ENCODE results near the gene TRMT61A. TPM values are rescaled to one million over a fixed set of nuclear protein-coding genes. Genes with fewer than 3 reads are reported as not detected.

TRMT61A gene
- polyA plus RNA-seq, 1 donor from 2014 or later, result 8.2 TPM

GRCh38 chr14:103547455-103547940 is 18.5 kb downstream of the TRMT61A start:
- no peak overlapping the region for H2AFZ ChIP-seq (ENCODE audit: low read depth, low read length)
- no peak overlapping the region for H3K4me2 ChIP-seq (ENCODE audit: low read length)
- TF ChIP-seq RAD21 (conservative IDR thresholded peaks at IDR 0.05), result no peak
- TF ChIP-seq EP300 (conservative IDR thresholded peaks at IDR 0.05; ENCODE audit: poor library complexity, severe bottlenecking), result no peak
- TF ChIP-seq CTCF (IDR thresholded peaks at IDR 0.05; ENCODE audit: poor library complexity, severe bottlenecking), result no peak
- TF ChIP-seq EZH2 (IDR thresholded peaks at IDR 0.05; ENCODE audit: borderline replicate concordance, insufficient read depth, low read length, poor library complexity, severe bottlenecking), result no peak
- TF ChIP-seq MXI1 (conservative IDR thresholded peaks at IDR 0.05; ENCODE audit: poor library complexity, severe bottlenecking), result no peak
- TF ChIP-seq, protein P1, sequence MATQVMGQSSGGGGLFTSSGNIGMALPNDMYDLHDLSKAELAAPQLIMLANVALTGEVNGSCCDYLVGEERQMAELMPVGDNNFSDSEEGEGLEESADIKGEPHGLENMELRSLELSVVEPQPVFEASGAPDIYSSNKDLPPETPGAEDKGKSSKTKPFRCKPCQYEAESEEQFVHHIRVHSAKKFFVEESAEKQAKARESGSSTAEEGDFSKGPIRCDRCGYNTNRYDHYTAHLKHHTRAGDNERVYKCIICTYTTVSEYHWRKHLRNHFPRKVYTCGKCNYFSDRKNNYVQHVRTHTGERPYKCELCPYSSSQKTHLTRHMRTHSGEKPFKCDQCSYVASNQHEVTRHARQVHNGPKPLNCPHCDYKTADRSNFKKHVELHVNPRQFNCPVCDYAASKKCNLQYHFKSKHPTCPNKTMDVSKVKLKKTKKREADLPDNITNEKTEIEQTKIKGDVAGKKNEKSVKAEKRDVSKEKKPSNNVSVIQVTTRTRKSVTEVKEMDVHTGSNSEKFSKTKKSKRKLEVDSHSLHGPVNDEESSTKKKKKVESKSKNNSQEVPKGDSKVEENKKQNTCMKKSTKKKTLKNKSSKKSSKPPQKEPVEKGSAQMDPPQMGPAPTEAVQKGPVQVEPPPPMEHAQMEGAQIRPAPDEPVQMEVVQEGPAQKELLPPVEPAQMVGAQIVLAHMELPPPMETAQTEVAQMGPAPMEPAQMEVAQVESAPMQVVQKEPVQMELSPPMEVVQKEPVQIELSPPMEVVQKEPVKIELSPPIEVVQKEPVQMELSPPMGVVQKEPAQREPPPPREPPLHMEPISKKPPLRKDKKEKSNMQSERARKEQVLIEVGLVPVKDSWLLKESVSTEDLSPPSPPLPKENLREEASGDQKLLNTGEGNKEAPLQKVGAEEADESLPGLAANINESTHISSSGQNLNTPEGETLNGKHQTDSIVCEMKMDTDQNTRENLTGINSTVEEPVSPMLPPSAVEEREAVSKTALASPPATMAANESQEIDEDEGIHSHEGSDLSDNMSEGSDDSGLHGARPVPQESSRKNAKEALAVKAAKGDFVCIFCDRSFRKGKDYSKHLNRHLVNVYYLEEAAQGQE (IDR thresholded peaks at IDR 0.05; ENCODE audit: borderline replicate concordance), result no peak
- TF ChIP-seq SMC3 (conservative IDR thresholded peaks at IDR 0.05; ENCODE audit: poor library complexity), result no peak
- TF ChIP-seq POLR2AphosphoS5 (IDR thresholded peaks at IDR 0.05), result no peak
- TF ChIP-seq TAF1 (IDR thresholded peaks at IDR 0.05; ENCODE audit: low read depth), result no peak
- no peaks in the 10 kb centered on the region for H3K79me2 ChIP-seq (replicated peaks; ENCODE audit: insufficient read depth, low read length)
- peak overlapping the region; percentile 31 for H3K9ac ChIP-seq (ENCODE audit: low read length)
- H3F3A ChIP-seq (ENCODE audit: insufficient read depth, low read length, poor library complexity, severe bottlenecking), result no peaks in the 10 kb centered on the region
- no peak overlapping the region for H3K4me3 ChIP-seq (ENCODE audit: low read length)
- H3K27ac ChIP-seq (ENCODE audit: low read length), result no peak overlapping the region
- no peaks in the 10 kb centered on the region for H4K20me1 ChIP-seq (ENCODE audit: insufficient read depth)
- no peaks in the 10 kb centered on the region for H3K9me3 ChIP-seq (ENCODE audit: low read length)
- H3K27me3 ChIP-seq (ENCODE audit: insufficient read depth, low read depth, low read length), result no peaks in the 10 kb centered on the region
- no peaks in the 10 kb centered on the region for H3K9me2 ChIP-seq (ENCODE audit: insufficient read depth, low read length)
- no peaks in the 10 kb centered on the region for H3K36me3 ChIP-seq (ENCODE audit: insufficient read depth, low read length)

GRCh38 chr14:103547941-103548462 is 19.0 kb downstream of the TRMT61A start:
- H3F3A ChIP-seq (ENCODE audit: insufficient read depth, low read length, poor library complexity, severe bottlenecking), result no peaks in the 10 kb centered on the region
- TF ChIP-seq RAD21 (conservative IDR thresholded peaks at IDR 0.05) (no peak), EP300 (conservative IDR thresholded peaks at IDR 0.05; ENCODE audit: poor library complexity, severe bottlenecking) (no peak), TAF1 (IDR thresholded peaks at IDR 0.05; ENCODE audit: low read depth) (no peak)
- H3K4me3 ChIP-seq (ENCODE audit: low read length), result no peak overlapping the region
- no peak overlapping the region for H2AFZ ChIP-seq (ENCODE audit: low read depth, low read length)
- H3K27ac ChIP-seq (ENCODE audit: low read length), result no peak overlapping the region
- H3K9me2 ChIP-seq (ENCODE audit: insufficient read depth, low read length), result no peaks in the 10 kb centered on the region
- no peaks in the 10 kb centered on the region for H4K20me1 ChIP-seq (ENCODE audit: insufficient read depth)
- no peak overlapping the region for H3K4me2 ChIP-seq (ENCODE audit: low read length)
- no peaks in the 10 kb centered on the region for H3K79me2 ChIP-seq (replicated peaks; ENCODE audit: insufficient read depth, low read length)
- no peaks in the 10 kb centered on the region for H3K36me3 ChIP-seq (ENCODE audit: insufficient read depth, low read length)
- no peaks in the 10 kb centered on the region for H3K27me3 ChIP-seq (ENCODE audit: insufficient read depth, low read depth, low read length)
- no peaks in the 10 kb centered on the region for H3K9me3 ChIP-seq (ENCODE audit: low read length)
- no peak overlapping the region for H3K9ac ChIP-seq (ENCODE audit: low read length)

All from neural cell (in vitro differentiated cells).